ENCODE measurements around the gene ROBO2. TPM values are rescaled to one million over a fixed set of nuclear protein-coding genes. Genes with fewer than 3 reads are reported as not detected.
A peak's percentile ranks its signal among the peaks of the same experiment; 100 is the strongest.

ROBO2 gene
- total RNA-seq, 4 donors from 2014 or later, result 4.7 to 8.4 (median 6.6) TPM

- no peak for TF ChIP-seq POLR2A (IDR thresholded peaks at IDR 0.05)
- TF ChIP-seq, protein P1, sequence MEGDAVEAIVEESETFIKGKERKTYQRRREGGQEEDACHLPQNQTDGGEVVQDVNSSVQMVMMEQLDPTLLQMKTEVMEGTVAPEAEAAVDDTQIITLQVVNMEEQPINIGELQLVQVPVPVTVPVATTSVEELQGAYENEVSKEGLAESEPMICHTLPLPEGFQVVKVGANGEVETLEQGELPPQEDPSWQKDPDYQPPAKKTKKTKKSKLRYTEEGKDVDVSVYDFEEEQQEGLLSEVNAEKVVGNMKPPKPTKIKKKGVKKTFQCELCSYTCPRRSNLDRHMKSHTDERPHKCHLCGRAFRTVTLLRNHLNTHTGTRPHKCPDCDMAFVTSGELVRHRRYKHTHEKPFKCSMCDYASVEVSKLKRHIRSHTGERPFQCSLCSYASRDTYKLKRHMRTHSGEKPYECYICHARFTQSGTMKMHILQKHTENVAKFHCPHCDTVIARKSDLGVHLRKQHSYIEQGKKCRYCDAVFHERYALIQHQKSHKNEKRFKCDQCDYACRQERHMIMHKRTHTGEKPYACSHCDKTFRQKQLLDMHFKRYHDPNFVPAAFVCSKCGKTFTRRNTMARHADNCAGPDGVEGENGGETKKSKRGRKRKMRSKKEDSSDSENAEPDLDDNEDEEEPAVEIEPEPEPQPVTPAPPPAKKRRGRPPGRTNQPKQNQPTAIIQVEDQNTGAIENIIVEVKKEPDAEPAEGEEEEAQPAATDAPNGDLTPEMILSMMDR (IDR thresholded peaks at IDR 0.05), result no peak
- Histone ChIP-seq H3K36me3 (no peaks in the 10 kb centered on the region), H3K27me3 (no peaks in the 10 kb centered on the region), H3K4me1 (no peaks in the 10 kb centered on the region), H3K9me3 (no peaks in the 10 kb centered on the region), H3K27ac (no peak overlapping the region), H3K4me3 (no peak overlapping the region)
- intact Hi-C loops (cut with DNase I), result no loop called here
- WGBS, 2 donors, result 22 to 26% methylated on average over 2 of the region's 2 CpGs
- DNase-seq, result no peak
Observed at GRCh38 chr3:77028005-77028404, 11.9 kb upstream of the ROBO2 start.

- intact Hi-C loops (cut with DNase I), result no loop called here
- Histone ChIP-seq H3K9me3 (no peaks in the 10 kb centered on the region), H3K36me3 (no peaks in the 10 kb centered on the region), H3K27me3 (peaks cover 0 to 47% (median 2%) of the 10 kb centered on the region in 4 donors), H3K4me1 (peaks cover 3 to 53% (median 8%) of the 10 kb centered on the region in 3 donors), H3K27ac (peak overlapping the region in 3 of 4 donors; percentile 84 to 88 (median 86)), H3K4me3 (peak overlapping the region; percentile 72 to 77 (median 74))
- WGBS, 2 donors, result 0 to 7% methylated on average over 18 to 21 of the region's 21 CpGs
- DNase-seq, result no peak
- TF ChIP-seq, protein P1 (IDR thresholded peaks at IDR 0.05), result peak; percentile 38 to 85 (median 65)
- TF ChIP-seq POLR2A (IDR thresholded peaks at IDR 0.05), result no peak
Observed at GRCh38 chr3:77038468-77038929, 1.4 kb upstream of the ROBO2 start.

GRCh38 chr3:77038930-77039605 is 831 bp upstream of the ROBO2 start:
- intact Hi-C loops (cut with DNase I), result no loop called here
- H3K9me3 ChIP-seq, result no peaks in the 10 kb centered on the region
- peak overlapping the region; percentile 72 to 77 (median 74) for H3K4me3 ChIP-seq
- peak overlapping the region; percentile 59 to 88 (median 85) for H3K27ac ChIP-seq
- H3K4me1 ChIP-seq, result peaks cover 3 to 55% (median 8%) of the 10 kb centered on the region in 3 donors
- H3K36me3 ChIP-seq, result no peaks in the 10 kb centered on the region
- H3K27me3 ChIP-seq, result peaks cover 0 to 48% (median 2%) of the 10 kb centered on the region in 4 donors
- DNase-seq, result no peak
- WGBS, 2 donors, result 2 to 5% methylated on average over 25 to 28 of the region's 33 CpGs
- TF ChIP-seq, protein P1 (IDR thresholded peaks at IDR 0.05), result no peak
- TF ChIP-seq POLR2A (IDR thresholded peaks at IDR 0.05), result no peak

- Histone ChIP-seq H3K36me3 (no peaks in the 10 kb centered on the region), H3K27me3 (peaks cover 0 to 48% (median 2%) of the 10 kb centered on the region in 4 donors), H3K27ac (peak overlapping the region; percentile 59 to 88 (median 85)), H3K4me3 (peak overlapping the region; percentile 72 to 77 (median 74)), H3K4me1 (peaks cover 3 to 55% (median 8%) of the 10 kb centered on the region in 3 donors), H3K9me3 (no peaks in the 10 kb centered on the region)
- intact Hi-C loops (cut with DNase I), result no loop called here
- TF ChIP-seq, protein P1 (IDR thresholded peaks at IDR 0.05), result no peak
- no peak for TF ChIP-seq POLR2A (IDR thresholded peaks at IDR 0.05)
- 2 to 3% methylated on average over 11 of the region's 11 CpGs for WGBS, 2 donors
- no peak for DNase-seq
Observed at GRCh38 chr3:77040216-77040615, 317 bp downstream of the ROBO2 start.

DNA sequence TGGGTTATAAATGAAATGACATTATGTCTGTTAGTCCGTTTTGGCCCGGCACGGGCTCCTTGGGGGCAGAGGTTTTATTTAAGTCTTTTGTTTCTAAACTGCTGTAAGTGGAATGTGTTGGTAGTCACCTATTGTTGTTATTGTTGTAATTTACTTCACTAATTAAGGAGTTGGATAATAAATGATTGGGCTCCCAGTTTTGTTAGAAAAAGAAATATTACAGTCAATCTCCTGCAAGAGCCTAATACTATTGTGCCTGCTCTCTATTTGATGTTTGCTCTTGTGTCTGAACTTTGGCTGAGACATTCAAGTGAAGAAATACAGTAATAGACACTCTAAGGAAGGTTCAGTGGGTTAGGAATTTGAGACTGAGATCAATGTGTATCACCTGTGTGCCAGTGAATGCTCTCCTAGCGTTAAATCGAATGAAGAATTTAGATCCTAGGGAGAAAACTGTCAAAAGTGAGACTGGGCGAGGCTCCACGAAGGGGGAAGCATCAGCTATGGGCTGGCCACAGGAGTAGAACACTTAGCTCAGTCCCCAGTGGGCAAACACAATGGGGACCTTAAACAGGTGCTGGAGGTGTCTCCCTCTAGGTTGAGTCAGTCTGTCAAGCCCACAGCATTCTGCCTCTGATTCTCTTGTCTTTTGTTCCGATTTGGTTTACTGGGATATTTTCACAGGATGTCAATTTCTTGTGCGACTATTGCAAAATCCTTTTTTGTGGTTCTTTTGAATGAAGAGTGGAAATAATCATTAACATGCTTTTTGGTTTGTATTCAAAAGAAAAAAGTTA is 1.2 kb downstream of the ROBO2 start:
- Histone ChIP-seq H3K27ac (no peak overlapping the region), H3K9me3 (no peaks in the 10 kb centered on the region), H3K4me3 (peak overlapping the region; percentile 72 to 77 (median 74)), H3K4me1 (peaks cover 3 to 55% (median 8%) of the 10 kb centered on the region in 3 donors), H3K36me3 (no peaks in the 10 kb centered on the region), H3K27me3 (peaks cover 0 to 48% (median 2%) of the 10 kb centered on the region in 4 donors)
- intact Hi-C loops (cut with DNase I), result no loop called here
- no peak for DNase-seq
- TF ChIP-seq, protein P1 (IDR thresholded peaks at IDR 0.05), result no peak
- TF ChIP-seq POLR2A (IDR thresholded peaks at IDR 0.05), result no peak
- WGBS, 2 donors, result 14 to 36% methylated on average over 9 of the region's 9 CpGs

Data from esophagus squamous epithelium (tissue), 5 donors.